Endothelial cell of umbilical vein (primary cell): Measurements from ENCODE around the gene LIMCH1. TPM values are rescaled to one million over a fixed set of nuclear protein-coding genes. Genes with fewer than 3 reads are reported as not detected.

Source experiments
- BruUV-seq: library from RNA; stranded (reverse); fragments of 400-500 nt; replicated peaks from 2 replicates; lab custom pipeline; 2021; lab: Mats Ljungman, UMichigan
- CTCF ChIA-PET: fragments of 300-600, 350-600 bp; sonication (Branson Sonifier 250); formaldehyde crosslinking; loops from one replicate; lab custom pipeline; 2021; ENCODE audit warnings: antibody characterized with exemption, inconsistent platforms; lab: Charles Lee
- POLR2A ChIA-PET: fragments of 300-600, 350-600 bp; sonication (Branson Sonifier 250); formaldehyde crosslinking; loops from one replicate; lab custom pipeline; 2021; ENCODE audit warnings: antibody characterized with exemption, inconsistent platforms; lab: Charles Lee
- DNase-seq: peaks from one replicate; pipeline ENCODE4 v3.0.0-alpha.2; 2011; ENCODE audit warnings: low read depth, low spot score
- FAIRE-seq: peaks from 2 replicates; lab custom pipeline; 2011; peaks lifted over from hg19 to GRCh38; lab: Jason Lieb, UNC
- H2AFZ ChIP-seq: 2 replicates; pipeline ENCODE4 v1.6.0; 2012; ENCODE audit warnings: low read depth, low read length, control low read depth, inconsistent platforms
- H3K27ac ChIP-seq: 2 replicates; pipeline ENCODE4 v1.5.1; 2011; ENCODE audit warnings: low read depth, mild to moderate bottlenecking, control low read depth, low read length, moderate library complexity; ENCODE audit not compliant: insufficient read depth
- H3K27me3 ChIP-seq, 2 experiments: 2 replicates each; pipeline versions ENCODE4 v1.6.0 to v1.6.1; 2011; ENCODE audit warnings: low read length in 2 of 2, mixed read lengths in 1 of 2; ENCODE audit not compliant: control insufficient read depth in 2 of 2, insufficient read depth in 2 of 2
- H3K36me3 ChIP-seq, 2 experiments: 2 replicates in 1 of 2; 3 replicates in 1 of 2; pipeline ENCODE4 v1.5.1; 2011; ENCODE audit warnings: low read length in 2 of 2, mild to moderate bottlenecking in 1 of 2, moderate library complexity in 1 of 2; ENCODE audit not compliant: control insufficient read depth in 2 of 2, insufficient read depth in 2 of 2; ENCODE audit errors: extremely low read depth in 1 of 2
- H3K4me1 ChIP-seq: 3 replicates; pipeline ENCODE4 v1.5.1; 2011; ENCODE audit warnings: mild to moderate bottlenecking, low read length; ENCODE audit not compliant: control insufficient read depth, insufficient read depth; ENCODE audit errors: extremely low read depth
- H3K4me2 ChIP-seq: 2 replicates; pipeline ENCODE4 v1.6.1; 2011; ENCODE audit warnings: low read length, control low read depth, mixed read lengths; ENCODE audit not compliant: insufficient read depth
- H3K4me3 ChIP-seq, 3 experiments: fragments of 200-600 bp in 1 of 3; sonication (generic), shearing (Covaris generic) in 1 of 3; replicated peaks in 1 of 3; 2 replicates each; pipeline ENCODE4 v1.5.1; 2011 to 2016; ENCODE audit warnings: control low read depth in 3 of 3, low read length in 3 of 3, mild to moderate bottlenecking in 2 of 3, inconsistent platforms in 1 of 3, low read depth in 1 of 3, moderate library complexity in 1 of 3; ENCODE audit not compliant: insufficient read depth in 1 of 3
- H3K79me2 ChIP-seq: 2 replicates; pipeline ENCODE4 v1.6.0; 2012; ENCODE audit warnings: low read length, inconsistent platforms; ENCODE audit not compliant: control insufficient read depth, insufficient read depth
- H3K9ac ChIP-seq: replicated peaks from 2 replicates; pipeline ENCODE3; 2011; ENCODE audit warnings: low read length, control low read depth; ENCODE audit not compliant: insufficient read depth; ENCODE audit errors: extremely low read depth
- H3K9me1 ChIP-seq: replicated peaks from 3 replicates; pipeline ENCODE4 v1.6.0; 2011; ENCODE audit warnings: mild to moderate bottlenecking, low read length; ENCODE audit not compliant: control insufficient read depth, insufficient read depth; ENCODE audit errors: extremely low read depth
- H3K9me3 ChIP-seq: replicated peaks from 2 replicates; pipeline ENCODE4 v1.5.1; 2012; ENCODE audit warnings: low read length, inconsistent platforms; ENCODE audit not compliant: control insufficient read depth, insufficient read depth
- H4K20me1 ChIP-seq: replicated peaks from 2 replicates; pipeline ENCODE3; 2011; ENCODE audit warnings: mild to moderate bottlenecking, low read length; ENCODE audit not compliant: control insufficient read depth, insufficient read depth; ENCODE audit errors: extremely low read depth
- CTCF ChIP-seq, 2 donors: IDR thresholded peaks; 1 replicate in 1 of 2; 2 replicates in 1 of 2; pipeline ENCODE4 v1.5.1; 2011; ENCODE audit warnings: low read length in 2 of 2, mild to moderate bottlenecking in 2 of 2, moderate library complexity in 2 of 2, control low read depth in 1 of 2, inconsistent platforms in 1 of 2, low read depth in 1 of 2; ENCODE audit not compliant: insufficient read depth in 1 of 2; ENCODE audit errors: extremely low read depth in 1 of 2
- EZH2 ChIP-seq: IDR thresholded peaks from 2 replicates; pipeline ENCODE4 v1.6.1; 2012; ENCODE audit warnings: borderline replicate concordance, low read depth, mild to moderate bottlenecking, moderate library complexity, low read length, inconsistent platforms; ENCODE audit not compliant: severe bottlenecking
- FOS ChIP-seq: IDR thresholded peaks from 2 replicates; pipeline ENCODE4 v1.6.1; 2011; ENCODE audit warnings: mild to moderate bottlenecking, low read length, moderate library complexity, borderline replicate concordance; ENCODE audit not compliant: insufficient read depth
- GATA2 ChIP-seq: IDR thresholded peaks from 2 replicates; pipeline ENCODE4 v1.7.0; 2011; ENCODE audit warnings: low read depth, mild to moderate bottlenecking, moderate library complexity, mixed read lengths, low read length; ENCODE audit not compliant: insufficient read length, insufficient read depth
- JUN ChIP-seq: IDR thresholded peaks from 2 replicates; pipeline ENCODE4 v1.6.1; 2011; ENCODE audit warnings: borderline replicate concordance, low read depth; ENCODE audit not compliant: insufficient read length, insufficient read depth
- MAX ChIP-seq: IDR thresholded peaks from 2 replicates; pipeline ENCODE4 v1.6.1; 2011; ENCODE audit not compliant: insufficient read depth, insufficient read length
- MYC ChIP-seq: IDR thresholded peaks from one replicate; pipeline ENCODE4 v1.6.1; 2011; ENCODE audit warnings: mild to moderate bottlenecking, low read depth, low read length
- POLR2A ChIP-seq: IDR thresholded peaks from 2 replicates; pipeline ENCODE4 v1.6.1; 2012; ENCODE audit warnings: low read depth, mild to moderate bottlenecking, control low read depth, low read length
- POLR2AphosphoS5 ChIP-seq: IDR thresholded peaks from 2 replicates; pipeline ENCODE4 v1.6.1; 2012; ENCODE audit warnings: low read depth, mild to moderate bottlenecking, control low read depth, low read length, moderate library complexity; ENCODE audit not compliant: insufficient read depth
- dilution Hi-C: fragments of 300-500 bp; cut with MboI; formaldehyde crosslinking; loops from one replicate; pipeline ENCODE4 v1.15.0; 2019; ENCODE audit warnings: low sequenced_read_pairs; ENCODE audit not compliant: extremely low pct_ligation_motif_present
- intact Hi-C: fragments of 100-400 bp; cut with micrococcal nuclease; formaldehyde crosslinking; loops from one replicate; pipeline ENCODE4 v1.10.0; 2022
- polyA plus RNA-seq, 4 experiments: library from polyadenylated mRNA; depleted of rRNA in 3 of 4; stranded (reverse) in 3 of 4; unstranded in 1 of 4; fragments of >200 nt; gene quantifications; 2 replicates each; pipeline versions ENCODE4 v1.2.1 to v1.2.3, GENCODE V29; 2011 to 2012; ENCODE audit warnings: missing spikeins in 1 of 4
- total RNA-seq: library from RNA; stranded (reverse); gene quantifications from 2 replicates; pipeline ENCODE4 v1.2.3, GENCODE V29; 2021

The LIMCH1 gene
- total and polyA plus RNA-seq, 2 donors (not counting 3 experiments of a cell fraction or from before 2014, with no cell fraction given) = 14.3 to 32.8 TPM

GRCh38 chr4:41696763-41697162, 158.8 kb downstream of the LIMCH1 start:
- dilution Hi-C loops (no loop called here), intact Hi-C loops (no loop called here)
- H2AFZ ChIP-seq = no peak overlapping the region
- H3K9me3 ChIP-seq = no peaks in the 10 kb centered on the region
- H3K9me1 ChIP-seq = no peaks in the 10 kb centered on the region
- no peak overlapping the region for H3K27ac ChIP-seq
- H3K4me3 ChIP-seq = no peak overlapping the region
- H3K4me2 ChIP-seq = no peak overlapping the region
- H3K36me3 ChIP-seq = no peaks in the 10 kb centered on the region
- H3K9ac ChIP-seq = no peak overlapping the region
- no peak for FAIRE-seq
- H3K79me2 ChIP-seq = no peaks in the 10 kb centered on the region
- POLR2A ChIA-PET = no interaction called here
- peaks cover 10 to 13% of the 10 kb centered on the region in 2 experiments for H3K27me3 ChIP-seq
- no TSS peak for BruUV-seq
- H4K20me1 ChIP-seq = no peaks in the 10 kb centered on the region
- CTCF ChIA-PET = interaction anchor here (0.9 to 2.5 kb wide), 4 partner anchors 9 to 191 kb away, joined by 3 to 16 read pairs (median 4); no protein-coding TSS in a partner anchor
- DNase-seq = no peak
- TF ChIP-seq MAX (no peak), EZH2 (no peak), CTCF (IDR thresholded peaks at IDR 0.05; ENCODE audit: extremely low read depth in 1 of 2, insufficient read depth in 1 of 2, low read depth in 1 of 2, low read length in 2 of 2) (no peak), JUN (no peak), MYC (no peak), POLR2A (no peak), POLR2AphosphoS5 (no peak), FOS (no peak), GATA2 (no peak)
- H3K4me1 ChIP-seq = no peaks in the 10 kb centered on the region
